ENCODE results near the gene CCDC171. TPM values are rescaled to one million over a fixed set of nuclear protein-coding genes. Genes with fewer than 3 reads are reported as not detected.

Gene CCDC171
- total RNA-seq, 2 experiments from 2014 or later: 0.49 to 1.1 TPM

DNA sequence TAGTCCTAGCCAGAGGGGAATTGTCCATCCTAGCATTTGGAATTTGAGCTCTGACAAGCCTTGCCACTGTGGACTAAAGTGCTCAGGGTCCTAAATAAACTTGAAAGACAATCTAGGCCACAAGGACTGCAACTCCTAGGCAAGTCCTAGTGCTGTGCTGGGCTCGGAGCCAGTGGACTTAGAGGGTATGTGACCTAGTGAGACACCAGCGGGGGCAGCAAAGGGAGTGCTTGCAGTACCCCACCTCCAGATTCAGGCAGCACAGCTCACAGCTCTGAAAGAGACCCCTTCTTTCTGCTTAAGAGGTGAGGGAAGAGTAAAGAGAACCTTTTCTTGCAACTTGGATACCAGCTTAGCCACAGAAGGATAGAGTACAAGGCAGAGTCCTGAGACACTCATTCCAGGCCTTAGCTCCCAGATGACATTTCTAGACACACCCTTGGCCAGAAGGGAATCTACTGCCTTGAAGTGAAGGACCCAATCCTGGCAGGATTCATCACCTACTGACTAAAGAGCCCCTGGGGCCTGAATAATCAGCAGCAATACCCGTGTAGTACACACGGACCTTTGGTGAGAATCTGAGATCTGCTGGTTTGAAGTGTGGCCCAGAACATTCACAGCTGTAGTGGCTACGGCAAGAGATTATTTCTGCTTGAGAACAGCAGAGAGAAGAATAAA is 164.6 kb downstream of the CCDC171 start:
- H3K27ac Mint-ChIP-seq: no peak overlapping the region
- ATAC-seq (ENCODE audit: poor library complexity) (no peak), DNase-seq (no peak)
- no peak overlapping the region for H3K27ac ChIP-seq (ENCODE audit: low read depth in 1 of 2, low read length in 2 of 2)
- no peak overlapping the region for H3K4me3 ChIP-seq (ENCODE audit: low read length)
- no peaks in the 10 kb centered on the region for H3K27me3 Mint-ChIP-seq
- no peaks in the 10 kb centered on the region for H3K36me3 Mint-ChIP-seq (ENCODE audit: low read depth)
- H3K9me3 ChIP-seq (ENCODE audit: control insufficient read depth in 1 of 2, insufficient read depth in 1 of 2, low read length in 2 of 2): no peaks in the 10 kb centered on the region
- TF ChIP-seq CTCF (IDR thresholded peaks at IDR 0.05): no peak
- no peaks in the 10 kb centered on the region for H3K4me1 Mint-ChIP-seq (ENCODE audit: low read depth)
- intact Hi-C loops (cut with DNase I, micrococcal nuclease): no loop called here
- H3K9me3 Mint-ChIP-seq: no peaks in the 10 kb centered on the region
- no peaks in the 10 kb centered on the region for H3K36me3 ChIP-seq (ENCODE audit: insufficient read depth, low read length)
- H3K4me3 Mint-ChIP-seq: no peak overlapping the region
- no peaks in the 10 kb centered on the region for H3K4me1 ChIP-seq (ENCODE audit: insufficient read depth, low read length)
- CTCF ChIA-PET: no interaction called here
- no peaks in the 10 kb centered on the region for H3K27me3 ChIP-seq (ENCODE audit: control insufficient read depth in 1 of 2, insufficient read depth in 2 of 2, low read length in 2 of 2)
- POLR2A ChIA-PET: no interaction called here

- intact Hi-C loops (cut with DNase I, micrococcal nuclease): no loop called here
- no peaks in the 10 kb centered on the region for H3K4me1 ChIP-seq (ENCODE audit: insufficient read depth, low read length)
Observed at GRCh38 chr9:15718423-15718822, 165.6 kb downstream of the CCDC171 start.

GRCh38 chr9:15720861-15721260 is 168.0 kb downstream of the CCDC171 start:
- POLR2A ChIA-PET: no interaction called here
- no peak for DNase-seq

More at GRCh38 chr9:15718423-15718822, 165.6 kb downstream of the CCDC171 start:
- H3K27ac Mint-ChIP-seq: no peak overlapping the region
- ATAC-seq (ENCODE audit: poor library complexity): no peak
- Histone ChIP-seq H3K27ac (ENCODE audit: low read depth in 1 of 2, low read length in 2 of 2) (no peak overlapping the region), H3K9me3 (ENCODE audit: control insufficient read depth in 1 of 2, insufficient read depth in 1 of 2, low read length in 2 of 2) (no peaks in the 10 kb centered on the region), H3K36me3 (ENCODE audit: insufficient read depth, low read length) (no peaks in the 10 kb centered on the region), H3K27me3 (ENCODE audit: control insufficient read depth in 1 of 2, insufficient read depth in 2 of 2, low read length in 2 of 2) (no peaks in the 10 kb centered on the region), H3K4me3 (ENCODE audit: low read length) (no peak overlapping the region)
- H3K4me3 Mint-ChIP-seq: no peak overlapping the region
- no peaks in the 10 kb centered on the region for H3K4me1 Mint-ChIP-seq (ENCODE audit: low read depth)
- no peak for TF ChIP-seq CTCF (IDR thresholded peaks at IDR 0.05)
- H3K27me3 Mint-ChIP-seq: no peaks in the 10 kb centered on the region
- ChIA-PET POLR2A (no interaction called here), CTCF (no interaction called here)
- DNase-seq: no peak
- no peaks in the 10 kb centered on the region for H3K9me3 Mint-ChIP-seq
- H3K36me3 Mint-ChIP-seq (ENCODE audit: low read depth): no peaks in the 10 kb centered on the region

More at GRCh38 chr9:15720861-15721260, 168.0 kb downstream of the CCDC171 start:
- H3K9me3 ChIP-seq (ENCODE audit: control insufficient read depth in 1 of 2, insufficient read depth in 1 of 2, low read length in 2 of 2): no peaks in the 10 kb centered on the region
- no peak overlapping the region for H3K27ac ChIP-seq (ENCODE audit: low read depth in 1 of 2, low read length in 2 of 2)
- no peak overlapping the region for H3K4me3 ChIP-seq (ENCODE audit: low read length)
- no peaks in the 10 kb centered on the region for H3K27me3 Mint-ChIP-seq
- ATAC-seq (ENCODE audit: poor library complexity): no peak
- H3K27ac Mint-ChIP-seq: no peak overlapping the region
- CTCF ChIA-PET: no interaction called here
- H3K4me1 Mint-ChIP-seq (ENCODE audit: low read depth): no peaks in the 10 kb centered on the region
- H3K4me1 ChIP-seq (ENCODE audit: insufficient read depth, low read length): no peaks in the 10 kb centered on the region
- no peak for TF ChIP-seq CTCF (IDR thresholded peaks at IDR 0.05)
- H3K27me3 ChIP-seq (ENCODE audit: control insufficient read depth in 1 of 2, insufficient read depth in 2 of 2, low read length in 2 of 2): no peaks in the 10 kb centered on the region
- intact Hi-C loops (cut with DNase I, micrococcal nuclease): loop anchor here in 1 of 2 experiments (10.0 kb wide), 1 partner anchor 56 kb away; no protein-coding TSS in a partner anchor
- no peak overlapping the region for H3K4me3 Mint-ChIP-seq
- H3K36me3 ChIP-seq (ENCODE audit: insufficient read depth, low read length): no peaks in the 10 kb centered on the region
- no peaks in the 10 kb centered on the region for H3K9me3 Mint-ChIP-seq
- no peaks in the 10 kb centered on the region for H3K36me3 Mint-ChIP-seq (ENCODE audit: low read depth)
